OCI-LY3 (cell line): ENCODE measurements around the gene RAMP1.

Experiments
- CTCF ChIP-seq: fragments of 200-600, 300-600 bp; sonication (generic); IDR thresholded peaks from 2 replicates; pipeline ENCODE4 v1.5.1; 2014; ENCODE audit warnings: antibody characterized with exemption, low read length, low read depth
- EZH2phosphoT487 ChIP-seq: fragments of 200-600 bp; shearing (Covaris generic); IDR thresholded peaks from 2 replicates; pipeline ENCODE4 v1.6.1; 2018; ENCODE audit warnings: antibody characterized with exemption, mixed run types, low read depth

DNA sequence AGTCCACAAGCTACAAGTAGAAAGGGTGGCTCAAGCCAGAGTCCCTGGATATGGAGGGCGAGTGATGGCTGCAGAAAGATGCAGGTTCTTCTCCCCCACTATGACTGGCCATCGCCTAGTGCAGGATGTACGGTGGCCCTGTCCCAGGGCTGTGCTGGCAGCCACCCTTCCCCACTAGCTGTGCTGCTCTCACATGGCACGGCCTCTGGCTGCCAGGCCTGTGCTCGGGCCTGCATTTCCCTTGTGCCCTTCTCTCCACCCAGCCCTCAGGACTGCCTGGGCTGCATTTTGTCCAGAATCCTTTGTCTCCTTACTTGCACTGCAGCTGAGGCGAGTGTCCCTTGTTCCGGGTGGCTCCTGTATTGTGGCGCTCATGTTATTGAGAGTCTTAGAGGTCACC, 1.6 kb upstream of the RAMP1 start:
- TF ChIP-seq CTCF (no peak), EZH2phosphoT487 (no peak)
